ENCODE results near the gene MED13L. TPM values are rescaled to one million over a fixed set of nuclear protein-coding genes. Genes with fewer than 3 reads are reported as not detected.

MED13L gene
- total and polyA plus RNA-seq, 2 donors (not counting 3 experiments of a cell fraction or from before 2014, with no cell fraction given), result 27.4 to 93.6 TPM

DNA sequence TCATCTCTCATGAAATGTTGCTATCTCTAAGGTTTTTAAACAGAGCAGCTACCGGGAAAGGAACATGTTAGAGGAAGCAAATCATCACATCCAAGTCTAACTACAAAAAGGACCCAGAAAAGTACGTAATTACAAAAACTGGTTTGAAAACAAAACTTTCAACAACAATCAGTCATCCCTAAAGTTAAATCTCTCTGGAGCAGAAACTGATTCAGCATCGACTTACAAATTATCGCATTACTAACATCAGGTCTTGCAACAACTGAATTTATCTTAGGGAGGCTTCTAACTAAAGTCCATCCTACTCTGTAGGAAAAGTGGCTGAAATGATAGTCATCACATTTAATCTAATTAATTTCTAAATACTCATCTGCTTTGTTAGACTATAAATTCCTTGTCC is 137.0 kb downstream of the MED13L start:
- no peaks in the 10 kb centered on the region for H3K9me3 ChIP-seq (replicated peaks; ENCODE audit: control insufficient read depth, insufficient read depth, low read length)
- peaks cover 6% of the 10 kb centered on the region for H4K20me1 ChIP-seq (replicated peaks; ENCODE audit: control insufficient read depth, extremely low read depth, insufficient read depth, low read length)
- peaks cover 44% of the 10 kb centered on the region for H3K4me1 ChIP-seq (ENCODE audit: control insufficient read depth, extremely low read depth, insufficient read depth, low read length)
- no peak overlapping the region for H2AFZ ChIP-seq (ENCODE audit: low read depth, low read length)
- no peak overlapping the region for H3K27ac ChIP-seq (ENCODE audit: insufficient read depth, low read depth, low read length)
- no peaks in the 10 kb centered on the region for H3K36me3 ChIP-seq (ENCODE audit: control insufficient read depth in 2 of 2, extremely low read depth in 1 of 2, insufficient read depth in 2 of 2, low read length in 2 of 2)
- no peak for DNase-seq (ENCODE audit: low read depth, low spot score)
- ChIA-PET CTCF (interaction anchor here (0.6 to 6.2 kb wide), 39 partner anchors 10 to 568 kb away, joined by 3 to 79 read pairs (median 5); partner anchors contain the start of gene MED13L), POLR2A (no interaction called here)
- intact Hi-C loops (cut with micrococcal nuclease), result loop anchor here (5.0 kb wide), 3 partner anchors 242 to 567 kb away; no protein-coding TSS in a partner anchor
- no peaks in the 10 kb centered on the region for H3K9me1 ChIP-seq (replicated peaks; ENCODE audit: control insufficient read depth, extremely low read depth, insufficient read depth, low read length)
- FAIRE-seq, result no peak
- peaks cover 72% of the 10 kb centered on the region for H3K79me2 ChIP-seq (ENCODE audit: control insufficient read depth, insufficient read depth, low read length)
- no TSS peak for BruUV-seq (replicated peaks)
- dilution Hi-C loops (cut with MboI; ENCODE audit: extremely low pct_ligation_motif_present, low sequenced_read_pairs), result no loop called here
- no peak overlapping the region for H3K4me3 ChIP-seq (replicated peaks in 1 of 3; ENCODE audit: insufficient read depth in 1 of 3, low read depth in 1 of 3, low read length in 3 of 3)
- H3K27me3 ChIP-seq (ENCODE audit: control insufficient read depth in 2 of 2, insufficient read depth in 2 of 2, low read length in 2 of 2), result no peaks in the 10 kb centered on the region
- no peak overlapping the region for H3K9ac ChIP-seq (replicated peaks; ENCODE audit: extremely low read depth, insufficient read depth, low read length)
- no peak overlapping the region for H3K4me2 ChIP-seq (ENCODE audit: insufficient read depth, low read length)
- TF ChIP-seq GATA2 (IDR thresholded peaks at IDR 0.05; ENCODE audit: insufficient read depth, insufficient read length, low read depth, low read length) (no peak), POLR2A (IDR thresholded peaks at IDR 0.05; ENCODE audit: low read depth, low read length) (no peak), FOS (IDR thresholded peaks at IDR 0.05; ENCODE audit: borderline replicate concordance, insufficient read depth, low read length) (no peak), JUN (IDR thresholded peaks at IDR 0.05; ENCODE audit: borderline replicate concordance, insufficient read depth, insufficient read length, low read depth) (no peak), EZH2 (IDR thresholded peaks at IDR 0.05; ENCODE audit: borderline replicate concordance, low read depth, low read length, severe bottlenecking) (no peak), MYC (IDR thresholded peaks at IDR 0.05; ENCODE audit: low read depth, low read length) (no peak), POLR2AphosphoS5 (IDR thresholded peaks at IDR 0.05; ENCODE audit: insufficient read depth, low read depth, low read length) (no peak)
- TF ChIP-seq, protein P1, sequence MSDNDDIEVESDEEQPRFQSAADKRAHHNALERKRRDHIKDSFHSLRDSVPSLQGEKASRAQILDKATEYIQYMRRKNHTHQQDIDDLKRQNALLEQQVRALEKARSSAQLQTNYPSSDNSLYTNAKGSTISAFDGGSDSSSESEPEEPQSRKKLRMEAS (IDR thresholded peaks at IDR 0.05; ENCODE audit: insufficient read depth, insufficient read length), result no peak

DNA sequence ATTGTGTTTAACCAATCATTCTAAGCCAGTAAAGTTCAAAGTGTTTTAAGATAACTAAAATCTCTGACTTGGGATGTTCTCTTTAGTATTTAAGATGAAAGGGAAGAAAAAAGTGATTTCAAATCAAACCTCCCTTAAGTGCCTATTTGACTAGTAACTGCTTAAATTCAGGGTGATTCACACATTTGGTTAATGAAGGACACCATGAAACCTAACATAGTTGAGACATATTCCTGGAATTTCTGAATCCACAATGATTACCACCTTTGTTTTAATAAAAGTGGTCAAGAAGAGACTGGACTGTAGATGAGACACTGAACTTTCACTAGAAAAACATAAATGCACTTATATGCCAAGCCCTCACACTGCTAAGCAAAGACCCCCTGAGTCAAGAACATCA is 138.7 kb downstream of the MED13L start:
- DNase-seq (ENCODE audit: low read depth, low spot score) (no peak), FAIRE-seq (no peak)
- H3K27me3 ChIP-seq (ENCODE audit: control insufficient read depth in 2 of 2, insufficient read depth in 2 of 2, low read length in 2 of 2), result no peaks in the 10 kb centered on the region
- H3K4me3 ChIP-seq (replicated peaks in 1 of 3; ENCODE audit: insufficient read depth in 1 of 3, low read depth in 1 of 3, low read length in 3 of 3), result no peak overlapping the region
- ChIA-PET CTCF (interaction anchor here (1.6 kb wide), 2 partner anchors 70 to 461 kb away, joined by 3 to 5 read pairs; no protein-coding TSS in a partner anchor), POLR2A (no interaction called here)
- H3K79me2 ChIP-seq (ENCODE audit: control insufficient read depth, insufficient read depth, low read length), result peaks cover 70% of the 10 kb centered on the region
- peaks cover 43% of the 10 kb centered on the region for H3K4me1 ChIP-seq (ENCODE audit: control insufficient read depth, extremely low read depth, insufficient read depth, low read length)
- TF ChIP-seq POLR2A (IDR thresholded peaks at IDR 0.05; ENCODE audit: low read depth, low read length) (no peak), JUN (IDR thresholded peaks at IDR 0.05; ENCODE audit: borderline replicate concordance, insufficient read depth, insufficient read length, low read depth) (no peak), GATA2 (IDR thresholded peaks at IDR 0.05; ENCODE audit: insufficient read depth, insufficient read length, low read depth, low read length) (no peak), POLR2AphosphoS5 (IDR thresholded peaks at IDR 0.05; ENCODE audit: insufficient read depth, low read depth, low read length) (no peak), FOS (IDR thresholded peaks at IDR 0.05; ENCODE audit: borderline replicate concordance, insufficient read depth, low read length) (no peak), MYC (IDR thresholded peaks at IDR 0.05; ENCODE audit: low read depth, low read length) (no peak), EZH2 (IDR thresholded peaks at IDR 0.05; ENCODE audit: borderline replicate concordance, low read depth, low read length, severe bottlenecking) (no peak)
- TF ChIP-seq, protein P2, sequence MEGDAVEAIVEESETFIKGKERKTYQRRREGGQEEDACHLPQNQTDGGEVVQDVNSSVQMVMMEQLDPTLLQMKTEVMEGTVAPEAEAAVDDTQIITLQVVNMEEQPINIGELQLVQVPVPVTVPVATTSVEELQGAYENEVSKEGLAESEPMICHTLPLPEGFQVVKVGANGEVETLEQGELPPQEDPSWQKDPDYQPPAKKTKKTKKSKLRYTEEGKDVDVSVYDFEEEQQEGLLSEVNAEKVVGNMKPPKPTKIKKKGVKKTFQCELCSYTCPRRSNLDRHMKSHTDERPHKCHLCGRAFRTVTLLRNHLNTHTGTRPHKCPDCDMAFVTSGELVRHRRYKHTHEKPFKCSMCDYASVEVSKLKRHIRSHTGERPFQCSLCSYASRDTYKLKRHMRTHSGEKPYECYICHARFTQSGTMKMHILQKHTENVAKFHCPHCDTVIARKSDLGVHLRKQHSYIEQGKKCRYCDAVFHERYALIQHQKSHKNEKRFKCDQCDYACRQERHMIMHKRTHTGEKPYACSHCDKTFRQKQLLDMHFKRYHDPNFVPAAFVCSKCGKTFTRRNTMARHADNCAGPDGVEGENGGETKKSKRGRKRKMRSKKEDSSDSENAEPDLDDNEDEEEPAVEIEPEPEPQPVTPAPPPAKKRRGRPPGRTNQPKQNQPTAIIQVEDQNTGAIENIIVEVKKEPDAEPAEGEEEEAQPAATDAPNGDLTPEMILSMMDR (IDR thresholded peaks at IDR 0.05; ENCODE audit: extremely low read depth in 1 of 2, insufficient read depth in 1 of 2, low read depth in 1 of 2, low read length in 2 of 2), result no peak
- TF ChIP-seq, protein P1 (IDR thresholded peaks at IDR 0.05; ENCODE audit: insufficient read depth, insufficient read length), result no peak
- no peaks in the 10 kb centered on the region for H3K9me3 ChIP-seq (replicated peaks; ENCODE audit: control insufficient read depth, insufficient read depth, low read length)
- H3K9ac ChIP-seq (replicated peaks; ENCODE audit: extremely low read depth, insufficient read depth, low read length), result no peak overlapping the region
- H3K27ac ChIP-seq (ENCODE audit: insufficient read depth, low read depth, low read length), result no peak overlapping the region
- no peaks in the 10 kb centered on the region for H3K9me1 ChIP-seq (replicated peaks; ENCODE audit: control insufficient read depth, extremely low read depth, insufficient read depth, low read length)
- dilution Hi-C loops (cut with MboI; ENCODE audit: extremely low pct_ligation_motif_present, low sequenced_read_pairs), result no loop called here
- H2AFZ ChIP-seq (ENCODE audit: low read depth, low read length), result no peak overlapping the region
- intact Hi-C loops (cut with micrococcal nuclease), result loop anchor here (5.0 kb wide), 1 partner anchor 141 kb away; no protein-coding TSS in a partner anchor
- no peak overlapping the region for H3K4me2 ChIP-seq (ENCODE audit: insufficient read depth, low read length)
- no TSS peak for BruUV-seq (replicated peaks)
- H4K20me1 ChIP-seq (replicated peaks; ENCODE audit: control insufficient read depth, extremely low read depth, insufficient read depth, low read length), result peaks cover 2% of the 10 kb centered on the region
- no peaks in the 10 kb centered on the region for H3K36me3 ChIP-seq (ENCODE audit: control insufficient read depth in 2 of 2, extremely low read depth in 1 of 2, insufficient read depth in 2 of 2, low read length in 2 of 2)
